SK-N-SH (cell line): ENCODE data around the gene MFAP2. TPM values are rescaled to one million over a fixed set of nuclear protein-coding genes. Genes with fewer than 3 reads are reported as not detected.

Experiments
- CTCF ChIA-PET: fragments of 300-600, 350-600 bp; formaldehyde crosslinking; extraction: SDS; loops from one replicate; lab custom pipeline; 2021; lab: Yijun Ruan, JAX
- POLR2A ChIA-PET: fragments of 350-600 bp; sonication (Branson Sonifier 250); formaldehyde crosslinking; extraction: SDS; loops from one replicate; lab custom pipeline; 2020; ENCODE audit warnings: antibody characterized with exemption, inconsistent platforms; lab: Yijun Ruan, JAX
- DNase-seq: peaks from one replicate; pipeline ENCODE4 v3.0.0; 2012
- H2AFZ ChIP-seq: fragments of 200-600 bp; sonication (generic); 2 replicates; pipeline ENCODE4 v1.8.1; 2016; ENCODE audit warnings: antibody characterized with exemption, mild to moderate bottlenecking, low read depth
- H3F3A ChIP-seq: fragments of 200-600 bp; sonication (generic); replicated peaks from 2 replicates; pipeline ENCODE3; 2016; ENCODE audit warnings: antibody characterized with exemption, mild to moderate bottlenecking; ENCODE audit not compliant: insufficient read depth
- H3K27ac ChIP-seq, 2 experiments: fragments of 200-500 bp in 1 of 2; fragments of 200-600 bp in 1 of 2; sonication (Bioruptor generic) in 1 of 2; sonication (generic), shearing (Covaris generic) in 1 of 2; 2 replicates each; pipeline versions ENCODE4 v1.5.1 to v1.6.1; 2014 to 2016; ENCODE audit warnings: low read depth in 2 of 2, inconsistent platforms in 1 of 2, low read length in 1 of 2, mild to moderate bottlenecking in 1 of 2, mixed read lengths in 1 of 2
- H3K27me3 ChIP-seq: fragments of 200-600 bp; sonication (generic), shearing (Covaris generic); 2 replicates; pipeline ENCODE4 v1.6.1; 2016; ENCODE audit warnings: mixed run types; ENCODE audit not compliant: insufficient read depth
- H3K36me3 ChIP-seq, 2 experiments: fragments of 200-500 bp in 1 of 2; fragments of 200-600 bp in 1 of 2; sonication (Bioruptor generic) in 1 of 2; sonication (generic) in 1 of 2; replicated peaks in 1 of 2; 2 replicates each; pipeline versions ENCODE3 to v1.5.1; 2014 to 2016; ENCODE audit warnings: low read length in 1 of 2, mild to moderate bottlenecking in 1 of 2; ENCODE audit not compliant: insufficient read depth in 2 of 2, control insufficient read depth in 1 of 2
- H3K4me1 ChIP-seq, 2 experiments: fragments of 200-500 bp in 1 of 2; fragments of 200-600 bp in 1 of 2; sonication (Bioruptor generic) in 1 of 2; sonication (generic), shearing (Covaris generic) in 1 of 2; 2 replicates each; pipeline versions ENCODE4 v1.5.1 to v1.6.1; 2014 to 2016; ENCODE audit warnings: low read depth in 1 of 2, low read length in 1 of 2, mixed run types in 1 of 2; ENCODE audit not compliant: insufficient read depth in 2 of 2, control insufficient read depth in 1 of 2
- H3K4me2 ChIP-seq: fragments of 200-600 bp; sonication (generic), shearing (Covaris generic); 2 replicates; pipeline ENCODE4 v1.6.1; 2017; ENCODE audit warnings: mixed run types
- H3K4me3 ChIP-seq, 2 experiments: fragments of 200-500 bp in 1 of 2; fragments of 200-600 bp in 1 of 2; sonication (Bioruptor generic) in 1 of 2; sonication (generic), shearing (Covaris generic) in 1 of 2; 2 replicates each; pipeline versions ENCODE4 v1.5.1 to v1.8.1; 2014 to 2016; ENCODE audit warnings: low read depth in 2 of 2, inconsistent platforms in 1 of 2, low read length in 1 of 2, mild to moderate bottlenecking in 1 of 2, mixed read lengths in 1 of 2, moderate library complexity in 1 of 2
- H3K79me2 ChIP-seq: fragments of 200-600 bp; sonication (generic); 2 replicates; pipeline ENCODE4 v1.8.1; 2017; ENCODE audit warnings: mild to moderate bottlenecking; ENCODE audit not compliant: insufficient read depth
- H3K9ac ChIP-seq: fragments of 200-600 bp; sonication (generic); 2 replicates; pipeline ENCODE4 v1.6.1; 2017; ENCODE audit warnings: mixed run types
- H3K9me2 ChIP-seq: fragments of 200-600 bp; sonication (generic); 2 replicates; pipeline ENCODE4 v1.6.1; 2017; ENCODE audit warnings: mixed run types
- H3K9me3 ChIP-seq: fragments of 200-600 bp; sonication (generic); 2 replicates; pipeline ENCODE4 v1.6.1; 2017; ENCODE audit warnings: mixed run types, mild to moderate bottlenecking, moderate library complexity
- H4K20me1 ChIP-seq: fragments of 200-600 bp; sonication (generic); 2 replicates; pipeline ENCODE4 v1.6.1; 2017; ENCODE audit warnings: mild to moderate bottlenecking, mixed run types; ENCODE audit not compliant: insufficient read depth
- CHD2 ChIP-seq: fragments of 150-350 bp; IDR thresholded peaks from 2 replicates; pipeline ENCODE4 v1.6.1; 2018; ENCODE audit warnings: low read length; ENCODE audit not compliant: partially characterized antibody
- EP300 ChIP-seq, 2 experiments: IDR thresholded peaks; 2 replicates each; pipeline versions ENCODE4 v1.4.0 to v1.6.1; 2012; ENCODE audit warnings: borderline replicate concordance in 1 of 2, low read depth in 1 of 2, low read length in 1 of 2
- FOXM1 ChIP-seq: IDR thresholded peaks from 2 replicates; pipeline ENCODE4 v1.4.0; 2012; ENCODE audit warnings: low read depth, mild to moderate bottlenecking
- IRF3 ChIP-seq: fragments of 150-350 bp; IDR thresholded peaks from 2 replicates; pipeline ENCODE4 v1.6.1; 2016; ENCODE audit warnings: mild to moderate bottlenecking, low read depth, low read length
- JUND ChIP-seq: IDR thresholded peaks from 2 replicates; pipeline ENCODE4 v1.4.0; 2012
- MEF2A ChIP-seq: IDR thresholded peaks from 2 replicates; pipeline ENCODE4 v1.4.0; 2012; ENCODE audit warnings: low read depth, borderline replicate concordance
- RCOR1 ChIP-seq: fragments of 150-350 bp; IDR thresholded peaks from 2 replicates; pipeline ENCODE4 v1.6.1; 2017; ENCODE audit warnings: antibody characterized with exemption, low read length
- RFX5 ChIP-seq: IDR thresholded peaks from 2 replicates; pipeline ENCODE4 v1.6.1; 2012; ENCODE audit warnings: mild to moderate bottlenecking, improper control_type of control experiment, low read length
- USF2 ChIP-seq: fragments of 150-350 bp; IDR thresholded peaks from 2 replicates; pipeline ENCODE4 v1.6.1; 2017; ENCODE audit warnings: antibody characterized with exemption, low read length, low read depth, borderline replicate concordance
- ZBTB33 ChIP-seq: IDR thresholded peaks from 2 replicates; pipeline ENCODE4 v1.4.0; 2012; ENCODE audit warnings: low read depth, borderline replicate concordance
- WGBS: methylation state at CpG from one replicate; pipeline ENCODE4 v1.1.6; 2017; ENCODE audit warnings: low lambda C conversion rate; 5-methylcytosine and 5-hydroxymethylcytosine counted together
- polyA plus RNA-seq, 3 experiments: library from polyadenylated mRNA; depleted of rRNA; stranded (reverse); fragments of >200 nt; gene quantifications; 2 replicates each; pipeline ENCODE4 v1.2.3, GENCODE V29; 2012

Gene MFAP2
- polyA plus RNA-seq, 1 of the 3 experiments (the other 2 are of a cell fraction) = 189 TPM

- POLR2A ChIA-PET = no interaction called here
Measured at GRCh38 chr1:16991571-16991970, 11.2 kb upstream of the MFAP2 start.

GRCh38 chr1:16989676-16990391, 9.4 kb upstream of the MFAP2 start:
- POLR2A ChIA-PET = interaction anchor here (1.2 kb wide), 1 partner anchor 14 kb away, joined by 3 read pairs; no protein-coding TSS in a partner anchor
- Histone ChIP-seq H3K36me3 (peaks cover 3 to 8% of the 10 kb centered on the region in 2 experiments), H3K9ac (no peak overlapping the region), H3K79me2 (no peaks in the 10 kb centered on the region), H3K9me3 (no peaks in the 10 kb centered on the region), H3F3A (peaks cover 3% of the 10 kb centered on the region), H2AFZ (no peak overlapping the region), H3K4me1 (peaks cover 3 to 4% of the 10 kb centered on the region in 2 experiments; a peak in 2 of 4 replicates), H3K9me2 (no peaks in the 10 kb centered on the region), H3K4me3 (no peak overlapping the region), H3K27me3 (no peaks in the 10 kb centered on the region), H3K4me2 (no peak overlapping the region), H3K27ac (no peak overlapping the region), H4K20me1 (no peaks in the 10 kb centered on the region)
- CTCF ChIA-PET = interaction anchor here (0.9 to 1.9 kb wide), 4 partner anchors 23 to 135 kb away, joined by 3 to 6 read pairs (median 4); no protein-coding TSS in a partner anchor
- WGBS = 95% methylated on average over 14 of the region's 22 CpGs
- DNase-seq = no peak
- TF ChIP-seq CHD2 = no peak
- no peak for TF ChIP-seq RFX5
- TF ChIP-seq FOXM1 = no peak
- no peak for TF ChIP-seq ZBTB33
- no peak for TF ChIP-seq IRF3
- no peak for TF ChIP-seq MEF2A
- no peak for TF ChIP-seq EP300 (IDR thresholded peaks at IDR 0.05; ENCODE audit: borderline replicate concordance in 1 of 2, low read depth in 1 of 2, low read length in 1 of 2)
- TF ChIP-seq RCOR1 = no peak
- TF ChIP-seq USF2 = no peak

More at GRCh38 chr1:16991571-16991970, 11.2 kb upstream of the MFAP2 start:
- WGBS = 93% methylated on average over 4 of the region's 12 CpGs
- DNase-seq = no peak
- no peaks in the 10 kb centered on the region for H3K9me2 ChIP-seq
- no peak overlapping the region for H2AFZ ChIP-seq
- no peaks in the 10 kb centered on the region for H4K20me1 ChIP-seq
- no peaks in the 10 kb centered on the region for H3K9me3 ChIP-seq
- no peak overlapping the region for H3K9ac ChIP-seq
- H3K4me2 ChIP-seq = no peak overlapping the region
- peaks cover 3 to 8% of the 10 kb centered on the region in 2 experiments for H3K36me3 ChIP-seq
- no peaks in the 10 kb centered on the region for H3K79me2 ChIP-seq
- TF ChIP-seq IRF3 = no peak
- no peak for TF ChIP-seq JUND
- TF ChIP-seq EP300 (IDR thresholded peaks at IDR 0.05; ENCODE audit: borderline replicate concordance in 1 of 2, low read depth in 1 of 2, low read length in 1 of 2) = no peak
- no peak for TF ChIP-seq USF2
- TF ChIP-seq, all 33 proteins: peak for 0
- H3F3A ChIP-seq = no peaks in the 10 kb centered on the region
- no peaks in the 10 kb centered on the region for H3K4me1 ChIP-seq
- H3K27me3 ChIP-seq = no peaks in the 10 kb centered on the region
- no peak overlapping the region for H3K4me3 ChIP-seq
- no peak overlapping the region for H3K27ac ChIP-seq
- CTCF ChIA-PET = interaction anchor here (0.6 kb wide), 1 partner anchor 54 kb away, joined by 3 read pairs; no protein-coding TSS in a partner anchor
